ENCODE data around the gene RAD23A. TPM values are rescaled to one million over a fixed set of nuclear protein-coding genes. Genes with fewer than 3 reads are reported as not detected.

RAD23A gene
- total RNA-seq, 1 donor from 2014 or later = 71.6 TPM

DNA sequence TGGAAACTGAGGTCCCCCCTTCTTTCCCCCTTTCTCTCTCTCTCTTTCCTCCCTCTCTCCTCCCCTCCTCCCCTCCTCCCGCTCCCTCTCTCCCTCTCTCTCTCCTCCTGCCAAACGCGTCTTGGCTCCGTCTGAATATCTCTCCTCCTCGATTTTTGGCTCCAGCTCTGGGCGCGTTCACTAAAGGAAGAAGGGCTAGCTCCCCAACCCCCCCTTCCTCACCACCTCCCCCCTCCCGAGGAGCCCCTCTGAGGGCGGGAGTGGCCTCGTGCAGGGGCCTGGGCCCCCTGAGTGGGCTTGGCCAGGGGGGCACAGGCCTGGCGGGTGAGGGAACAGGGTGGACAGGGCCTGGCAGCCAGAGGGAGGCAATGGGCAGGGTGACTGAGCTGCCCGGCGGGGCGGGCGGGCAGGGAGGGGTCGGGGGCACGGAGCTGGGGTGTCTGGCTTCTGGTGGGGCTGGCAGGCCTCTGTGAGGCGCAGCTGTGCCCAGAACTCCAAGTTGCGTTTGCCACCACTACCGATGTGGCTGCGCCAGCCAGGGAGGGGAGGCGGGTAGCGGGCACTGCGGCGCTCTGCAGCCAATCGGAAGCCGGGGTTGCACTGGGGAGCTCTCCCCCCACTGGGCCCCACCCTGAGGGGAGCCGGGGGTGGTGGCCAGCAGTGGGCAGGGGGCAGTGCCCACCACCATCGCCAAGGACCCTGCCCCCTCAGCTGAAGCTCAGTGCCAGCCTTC, 56.7 kb downstream of the RAD23A start:
- H3K36me3 Mint-ChIP-seq (ENCODE audit: low read depth) = peaks cover 14% of the 10 kb centered on the region
- TF ChIP-seq, protein P1, sequence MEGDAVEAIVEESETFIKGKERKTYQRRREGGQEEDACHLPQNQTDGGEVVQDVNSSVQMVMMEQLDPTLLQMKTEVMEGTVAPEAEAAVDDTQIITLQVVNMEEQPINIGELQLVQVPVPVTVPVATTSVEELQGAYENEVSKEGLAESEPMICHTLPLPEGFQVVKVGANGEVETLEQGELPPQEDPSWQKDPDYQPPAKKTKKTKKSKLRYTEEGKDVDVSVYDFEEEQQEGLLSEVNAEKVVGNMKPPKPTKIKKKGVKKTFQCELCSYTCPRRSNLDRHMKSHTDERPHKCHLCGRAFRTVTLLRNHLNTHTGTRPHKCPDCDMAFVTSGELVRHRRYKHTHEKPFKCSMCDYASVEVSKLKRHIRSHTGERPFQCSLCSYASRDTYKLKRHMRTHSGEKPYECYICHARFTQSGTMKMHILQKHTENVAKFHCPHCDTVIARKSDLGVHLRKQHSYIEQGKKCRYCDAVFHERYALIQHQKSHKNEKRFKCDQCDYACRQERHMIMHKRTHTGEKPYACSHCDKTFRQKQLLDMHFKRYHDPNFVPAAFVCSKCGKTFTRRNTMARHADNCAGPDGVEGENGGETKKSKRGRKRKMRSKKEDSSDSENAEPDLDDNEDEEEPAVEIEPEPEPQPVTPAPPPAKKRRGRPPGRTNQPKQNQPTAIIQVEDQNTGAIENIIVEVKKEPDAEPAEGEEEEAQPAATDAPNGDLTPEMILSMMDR (IDR thresholded peaks at IDR 0.05) = no peak
- no peak overlapping the region for H3K4me3 Mint-ChIP-seq (ENCODE audit: unreplicated experiment)
- no peaks in the 10 kb centered on the region for H3K27me3 Mint-ChIP-seq (ENCODE audit: low read depth)
- H3K4me1 Mint-ChIP-seq (ENCODE audit: low read depth) = peaks cover 9% of the 10 kb centered on the region
- DNase-seq (ENCODE audit: low spot score) = no peak
- H3K27ac Mint-ChIP-seq (ENCODE audit: unreplicated experiment) = no peak overlapping the region
- H3K9me3 Mint-ChIP-seq (ENCODE audit: low read depth) = no peaks in the 10 kb centered on the region

DNA sequence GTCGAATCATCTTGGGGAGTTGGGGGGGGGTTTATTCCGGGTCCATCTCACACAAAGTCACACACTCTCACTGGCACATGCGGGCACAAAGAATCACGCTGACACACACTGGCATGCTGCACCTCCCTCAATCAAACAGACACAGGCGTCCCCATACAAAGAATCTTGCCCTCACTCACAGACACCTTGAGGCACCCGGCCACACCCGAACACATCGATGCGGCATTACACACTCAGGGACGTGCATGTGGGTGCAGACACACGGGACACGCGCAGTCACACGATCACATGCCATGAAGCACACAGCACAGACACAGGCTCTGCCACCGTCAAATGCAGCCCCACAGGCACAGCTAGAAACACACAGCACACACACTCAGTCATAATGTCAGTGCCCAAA, 57.4 kb downstream of the RAD23A start:
- Mint-ChIP-seq H3K36me3 (ENCODE audit: low read depth) (peaks cover 14% of the 10 kb centered on the region), H3K27ac (ENCODE audit: unreplicated experiment) (no peak overlapping the region), H3K27me3 (ENCODE audit: low read depth) (no peaks in the 10 kb centered on the region), H3K4me3 (ENCODE audit: unreplicated experiment) (no peak overlapping the region), H3K9me3 (ENCODE audit: low read depth) (no peaks in the 10 kb centered on the region), H3K4me1 (ENCODE audit: low read depth) (peaks cover 2% of the 10 kb centered on the region)
- DNase-seq (ENCODE audit: low spot score) = no peak
- TF ChIP-seq, protein P1 (IDR thresholded peaks at IDR 0.05) = no peak

Small RNA genes lying within 50 kb of the gene (microRNA-seq; reads per million reads assigned to microRNA genes)
- gene MIR5695 (ENCODE audit: borderline number of aligned reads) = not detected
- 2.8 reads per million for gene MIR6515 (ENCODE audit: borderline number of aligned reads)

Other genes with a start within 250 kb of the RAD23A start
- gene FBXW9, start 249.2 kb upstream of the RAD23A start, total RNA-seq = 5.0 to 11.7 TPM (median 5.2 TPM) in 3 replicates
- gene TNPO2, start 221.9 kb upstream of the RAD23A start, total RNA-seq = 64.5 to 82.7 TPM (median 71.8 TPM) in 3 replicates
- 132 to 145 TPM (median 137 TPM) in 3 replicates for gene TRIR, start 211.2 kb upstream of the RAD23A start, total RNA-seq
- gene GET3, start 208.4 kb upstream of the RAD23A start, total RNA-seq = 44.2 to 57.0 TPM (median 48.8 TPM) in 3 replicates
- not detected in 3 replicates for gene BEST2, start 194.1 kb upstream of the RAD23A start, total RNA-seq
- 26.8 to 34.0 TPM (median 30.5 TPM) in 3 replicates for gene HOOK2, start 170.3 kb upstream of the RAD23A start, total RNA-seq
- gene JUNB, start 154.4 kb upstream of the RAD23A start, total RNA-seq = 99.0 to 129 TPM (median 122 TPM) in 3 replicates
- 184 to 211 TPM (median 190 TPM) in 3 replicates for gene PRDX2, start 144.1 kb upstream of the RAD23A start, total RNA-seq
- gene THSD8, start 143.8 kb upstream of the RAD23A start, total RNA-seq = 3.6 to 5.4 TPM (median 4.5 TPM) in 3 replicates
- 9.9 to 22.8 TPM (median 11.9 TPM) in 3 replicates for gene RNASEH2A, start 139.3 kb upstream of the RAD23A start, total RNA-seq
- gene RTBDN, start 111.3 kb upstream of the RAD23A start, total RNA-seq = not detected in 3 replicates
- 0.44 to 1.6 TPM (median 0.97 TPM) in 3 replicates for gene MAST1, start 107.3 kb upstream of the RAD23A start, total RNA-seq
- 36.6 to 52.8 TPM (median 50.9 TPM) in 3 replicates for gene DNASE2, start 64.4 kb upstream of the RAD23A start, total RNA-seq
- gene KLF1, start 58.7 kb upstream of the RAD23A start, total RNA-seq = not detected in 3 replicates
- 13.2 to 21.3 TPM (median 14.4 TPM) in 3 replicates for gene GCDH, start 54.7 kb upstream of the RAD23A start, total RNA-seq
- gene SYCE2, start 26.6 kb upstream of the RAD23A start, total RNA-seq = 0.53 TPM in 1 of 3 replicates, not detected in the others
- 46.4 to 53.3 TPM (median 47.4 TPM) in 3 replicates for gene FARSA, start 12.2 kb upstream of the RAD23A start, total RNA-seq
- 1,165 to 1,556 TPM (median 1,179 TPM) in 3 replicates for gene CALR, start 7.3 kb upstream of the RAD23A start, total RNA-seq
- 28.8 to 31.3 TPM (median 29.1 TPM) in 3 replicates for gene GADD45GIP1, start 11.4 kb downstream of the RAD23A start, total RNA-seq
- gene DAND5, start 23.7 kb downstream of the RAD23A start, total RNA-seq = 0.36 to 0.57 TPM (median 0.41 TPM) in 3 replicates
- gene NFIX, start 49.6 kb downstream of the RAD23A start, total RNA-seq = 95.4 to 117 TPM (median 98.9 TPM) in 3 replicates
- gene LYL1, start 157.0 kb downstream of the RAD23A start, total RNA-seq = 0.38 to 0.47 TPM in 2 of 3 replicates, not detected in the other
- 25.4 to 35.8 TPM (median 28.9 TPM) in 3 replicates for gene TRMT1, start 170.9 kb downstream of the RAD23A start, total RNA-seq
- gene NACC1, start 172.4 kb downstream of the RAD23A start, total RNA-seq = 45.2 to 49.5 TPM (median 47.3 TPM) in 3 replicates
- gene STX10, start 204.5 kb downstream of the RAD23A start, total RNA-seq = 42.9 to 53.0 TPM (median 45.6 TPM) in 3 replicates
- gene IER2, start 204.5 kb downstream of the RAD23A start, total RNA-seq = 38.4 to 67.1 TPM (median 58.5 TPM) in 3 replicates